GM21367 (cell line): ENCODE measurements around the gene NAGK.
"Not testable (repeated sequence)": the region's sequence is repeated elsewhere in the genome, so short reads cannot be mapped to it uniquely, and the experiment has no call there.

ENCODE experiments used
- ATAC-seq: cut with Tn5 transposase; IDR thresholded peaks from one replicate; pipeline ENCODE4 v1.9.1; 2021; ENCODE audit not compliant: unreplicated experiment

NAGK gene

GRCh38 chr2:71103809-71104208 lies 35.4 kb downstream of the NAGK start:
- no peak for ATAC-seq

- not testable (repeated sequence) for ATAC-seq
These were observed 38.0 kb downstream of the NAGK start for GRCh38 chr2:71106463-71106862.

GRCh38 chr2:71108091-71108490 lies 39.6 kb downstream of the NAGK start:
- ATAC-seq, result no peak

- no peak for ATAC-seq
These were observed 45.4 kb downstream of the NAGK start for GRCh38 chr2:71113843-71114242.

- no peak for ATAC-seq
These were observed 48.6 kb downstream of the NAGK start for GRCh38 chr2:71117063-71117462.

GRCh38 chr2:71120195-71120594 lies 51.7 kb downstream of the NAGK start:
- ATAC-seq, result no peak

GRCh38 chr2:71121479-71121878 lies 53.0 kb downstream of the NAGK start:
- ATAC-seq, result no peak

- no peak for ATAC-seq
These were observed 54.2 kb downstream of the NAGK start for GRCh38 chr2:71122387-71123298.

GRCh38 chr2:71125506-71126294 lies 57.3 kb downstream of the NAGK start:
- no peak for ATAC-seq

- no peak for ATAC-seq
These were observed 58.5 kb downstream of the NAGK start for GRCh38 chr2:71126957-71127356.
